GM21529 (cell line): ENCODE measurements around the gene TMEM163.

Experiments used
- ATAC-seq: cut with Tn5 transposase; IDR thresholded peaks from one replicate; pipeline ENCODE4 v1.9.1; 2021; ENCODE audit not compliant: unreplicated experiment

The TMEM163 gene

GRCh38 chr2:134694411-134694810 lies 24.4 kb downstream of the TMEM163 start:
- ATAC-seq: no peak

GRCh38 chr2:134693359-134694330 lies 25.2 kb downstream of the TMEM163 start:
- ATAC-seq: no peak

- ATAC-seq: no peak
Observed at GRCh38 chr2:134692499-134692898, 26.3 kb downstream of the TMEM163 start.

GRCh38 chr2:134690629-134691215 lies 28.1 kb downstream of the TMEM163 start:
- ATAC-seq: no peak

GRCh38 chr2:134689315-134689714 lies 29.5 kb downstream of the TMEM163 start:
- ATAC-seq: no peak

- ATAC-seq: no peak
Observed at GRCh38 chr2:134685967-134686366, 32.8 kb downstream of the TMEM163 start.

- ATAC-seq: peak; percentile 77
Observed at GRCh38 chr2:134683561-134684112, 35.2 kb downstream of the TMEM163 start.

- no peak for ATAC-seq
Observed at GRCh38 chr2:134682726-134683125, 36.1 kb downstream of the TMEM163 start.

- ATAC-seq: no peak
Observed at GRCh38 chr2:134681201-134681600, 37.6 kb downstream of the TMEM163 start.

GRCh38 chr2:134679745-134680144 lies 39.1 kb downstream of the TMEM163 start:
- ATAC-seq: no peak

- no peak for ATAC-seq
Observed at GRCh38 chr2:134679294-134679693, 39.5 kb downstream of the TMEM163 start.

- no peak for ATAC-seq
Observed at GRCh38 chr2:134677856-134678756, 40.7 kb downstream of the TMEM163 start.

GRCh38 chr2:134676960-134677359 lies 41.8 kb downstream of the TMEM163 start:
- ATAC-seq: no peak

- ATAC-seq: no peak
Observed at GRCh38 chr2:134675314-134675713, 43.5 kb downstream of the TMEM163 start.

- ATAC-seq: no peak
Observed at GRCh38 chr2:134674687-134675086, 44.1 kb downstream of the TMEM163 start.

GRCh38 chr2:134671513-134671912 lies 47.3 kb downstream of the TMEM163 start:
- no peak for ATAC-seq

GRCh38 chr2:134670955-134671354 lies 47.8 kb downstream of the TMEM163 start:
- ATAC-seq: no peak

- no peak for ATAC-seq
Observed at GRCh38 chr2:134669731-134670669, 48.8 kb downstream of the TMEM163 start.

GRCh38 chr2:134668821-134669220 lies 50.0 kb downstream of the TMEM163 start:
- peak; percentile 57 for ATAC-seq

GRCh38 chr2:134667541-134667940 lies 51.3 kb downstream of the TMEM163 start:
- ATAC-seq: no peak
